ENCODE measurements around the gene CCR4. TPM values are rescaled to one million over a fixed set of nuclear protein-coding genes. Genes with fewer than 3 reads are reported as not detected.

CCR4 gene
- total and polyA plus RNA-seq, 9 of the 15 experiments (the other 6 are each of a cell fraction or from before 2014, with no cell fraction given), result 0.04 to 0.47 (median 0.25) TPM; not detected in 1

DNA sequence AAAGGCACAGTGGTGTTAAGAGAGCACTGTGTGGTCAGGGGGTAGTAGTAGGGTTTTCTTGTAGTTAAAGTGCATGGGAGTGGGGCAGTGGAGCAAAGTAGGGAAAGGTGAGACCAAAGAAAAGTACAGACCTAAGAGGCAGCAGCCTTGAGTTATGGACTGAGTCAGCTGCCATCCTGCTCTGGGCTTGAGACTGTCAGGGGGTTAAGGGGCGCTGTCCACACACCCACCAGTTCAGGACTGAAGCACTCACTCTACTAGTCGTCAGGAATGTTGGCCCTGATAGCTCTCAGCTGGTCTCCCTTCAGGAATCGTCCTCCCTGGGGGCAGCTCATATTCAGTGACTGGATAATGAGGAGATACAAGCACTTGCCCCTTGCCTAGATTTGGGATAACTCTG lies 7.9 kb downstream of the CCR4 start (continued):
- TF ChIP-seq ZNF717 (CRISPR knock-in tag; IDR thresholded peaks at IDR 0.05) (no peak), ZBTB7A (IDR thresholded peaks at IDR 0.05; ENCODE audit: borderline replicate concordance, control insufficient read depth, low read depth, low read length) (0 out of 2 replicates have a peak, but pooled peaks have one; percentile 47), JUND (IDR thresholded peaks at IDR 0.05; ENCODE audit: borderline replicate concordance, low read depth, low read length) (no peak), JUND (tag; IDR thresholded peaks at IDR 0.05; ENCODE audit: borderline replicate concordance, low read depth, low read length) (no peak), EHMT2 (IDR thresholded peaks at IDR 0.05) (peak; percentile 68; the same call in 1 of the 2 replicates)
- TF ChIP-seq, protein P1, sequence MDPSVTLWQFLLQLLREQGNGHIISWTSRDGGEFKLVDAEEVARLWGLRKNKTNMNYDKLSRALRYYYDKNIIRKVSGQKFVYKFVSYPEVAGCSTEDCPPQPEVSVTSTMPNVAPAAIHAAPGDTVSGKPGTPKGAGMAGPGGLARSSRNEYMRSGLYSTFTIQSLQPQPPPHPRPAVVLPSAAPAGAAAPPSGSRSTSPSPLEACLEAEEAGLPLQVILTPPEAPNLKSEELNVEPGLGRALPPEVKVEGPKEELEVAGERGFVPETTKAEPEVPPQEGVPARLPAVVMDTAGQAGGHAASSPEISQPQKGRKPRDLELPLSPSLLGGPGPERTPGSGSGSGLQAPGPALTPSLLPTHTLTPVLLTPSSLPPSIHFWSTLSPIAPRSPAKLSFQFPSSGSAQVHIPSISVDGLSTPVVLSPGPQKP (CRISPR knock-in tag; IDR thresholded peaks at IDR 0.05), result no peak

DNA sequence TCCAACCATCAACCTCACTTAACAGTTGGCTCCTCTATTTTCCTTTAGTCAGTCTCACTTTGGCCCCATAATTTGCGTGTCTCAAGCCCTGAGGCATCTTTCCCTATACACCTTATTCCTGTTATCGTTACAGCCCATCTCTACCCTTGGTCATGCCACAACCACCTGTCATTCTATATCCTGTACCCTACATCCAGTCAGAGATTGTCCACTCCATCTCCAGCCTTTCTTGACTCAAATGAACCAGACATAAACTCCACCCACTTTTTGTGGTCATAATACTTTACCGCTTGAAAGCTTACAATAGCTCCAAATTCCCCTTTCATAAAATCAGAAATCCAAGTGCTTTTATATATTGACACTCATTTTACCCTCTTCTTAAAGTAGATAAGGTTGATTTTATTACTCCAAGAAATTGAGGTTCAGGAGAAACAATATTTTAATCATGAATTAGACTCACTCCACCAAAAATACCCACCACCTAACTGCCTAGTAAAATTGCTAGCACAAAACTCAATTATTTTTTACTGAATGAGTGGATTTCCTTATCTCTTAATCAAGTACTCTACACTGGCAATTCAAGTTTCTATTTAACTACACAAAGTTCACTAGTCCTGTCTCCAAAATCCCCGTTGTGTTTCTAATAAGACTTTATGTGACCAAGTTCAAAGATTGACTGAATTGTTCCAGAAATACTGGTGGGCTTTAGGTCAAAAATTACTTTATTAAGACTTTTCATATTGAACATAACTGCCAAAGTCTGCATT lies 9.1 kb downstream of the CCR4 start:
- H3K27me3 ChIP-seq (ENCODE audit: control insufficient read depth in 2 of 2, insufficient read depth in 2 of 2, low read length in 2 of 2), result no peaks in the 10 kb centered on the region
- no peak overlapping the region for H3K4me2 ChIP-seq (ENCODE audit: insufficient read depth, low read length)
- no peaks in the 10 kb centered on the region for H4K20me1 ChIP-seq (replicated peaks; ENCODE audit: control insufficient read depth, insufficient read depth, low read length)
- ATAC-seq (peak; percentile 34; the same call in 1 of the 3 replicates), FAIRE-seq (no peak), DNase-seq (ENCODE audit: extremely low read depth in 1 of 4, low spot score in 3 of 4) (no peak)
- no peaks in the 10 kb centered on the region for H3K36me3 ChIP-seq (ENCODE audit: control insufficient read depth, insufficient read depth, low read length)
- TF ChIP-seq CBFA2T3 (IDR thresholded peaks at IDR 0.05) (no peak), ZNF197 (CRISPR knock-in tag; IDR thresholded peaks at IDR 0.05; ENCODE audit: low read depth) (no peak), ZNF444 (CRISPR knock-in tag; IDR thresholded peaks at IDR 0.05) (no peak), SMARCE1 (IDR thresholded peaks at IDR 0.05) (no peak), BHLHE40 (IDR thresholded peaks at IDR 0.05; ENCODE audit: low read length) (no peak), TCFL5 (CRISPR knock-in tag; conservative IDR thresholded peaks at IDR 0.05) (no peak), FUS (optimal IDR thresholded peaks at IDR 0.05; ENCODE audit: low read depth, low read length) (no peak), SMARCB1 (IDR thresholded peaks at IDR 0.05; ENCODE audit: insufficient read length, low read depth) (no peak), RBM34 (IDR thresholded peaks at IDR 0.05; ENCODE audit: borderline replicate concordance, insufficient read depth, low read length) (no peak)
- TF ChIP-seq, protein P2, sequence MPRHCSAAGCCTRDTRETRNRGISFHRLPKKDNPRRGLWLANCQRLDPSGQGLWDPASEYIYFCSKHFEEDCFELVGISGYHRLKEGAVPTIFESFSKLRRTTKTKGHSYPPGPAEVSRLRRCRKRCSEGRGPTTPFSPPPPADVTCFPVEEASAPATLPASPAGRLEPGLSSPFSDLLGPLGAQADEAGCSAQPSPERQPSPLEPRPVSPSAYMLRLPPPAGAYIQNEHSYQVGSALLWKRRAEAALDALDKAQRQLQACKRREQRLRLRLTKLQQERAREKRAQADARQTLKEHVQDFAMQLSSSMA (CRISPR knock-in tag; IDR thresholded peaks at IDR 0.05), result no peak
- no peak overlapping the region for H3K4me3 ChIP-seq
- no peak overlapping the region for H2AFZ ChIP-seq (ENCODE audit: low read depth, low read length)
- H3K79me2 ChIP-seq (ENCODE audit: control insufficient read depth, insufficient read depth, low read length), result no peaks in the 10 kb centered on the region
- BruUV-seq (replicated peaks), result no TSS peak
- no peaks in the 10 kb centered on the region for H3K9me1 ChIP-seq (ENCODE audit: control insufficient read depth, insufficient read depth, low read length)
- 34% methylated on average over 4 of the region's 4 CpGs for WGBS (ENCODE audit: insufficient coverage, low coverage, missing lambda C conversion rate)
- POLR2A ChIA-PET, result interaction anchor here (1.7 kb wide), 1 partner anchor 11 kb away, joined by 4 read pairs; no protein-coding TSS in a partner anchor
- intact Hi-C loops (cut with micrococcal nuclease) (no loop called here), in situ Hi-C loops (cut with MboI) (no loop called here)
- H3K9ac ChIP-seq (ENCODE audit: insufficient read depth in 1 of 2, low read depth in 2 of 2, low read length in 2 of 2), result no peak overlapping the region
- H3K9me3 ChIP-seq (replicated peaks; ENCODE audit: control insufficient read depth, insufficient read depth, low read depth, low read length), result 0 out of 2 replicates have a peak, but pooled peaks cover 2% of the 10 kb centered on the region
- no peaks in the 10 kb centered on the region; a peak in 2 of 5 replicates for H3K4me1 ChIP-seq (replicated peaks in 1 of 2; ENCODE audit: control insufficient read depth in 2 of 2, insufficient read depth in 2 of 2, low read length in 2 of 2)
- H3K27ac ChIP-seq (ENCODE audit: extremely low read depth, low read depth, low read length), result no peak overlapping the region
- CTCF ChIA-PET (ENCODE audit: low intra/inter-chr PET ratio), result no interaction called here

Data from K562 (cell line).